GM11168 (cell line): Measurements from ENCODE around the gene HSPB3.
"Not testable (repeated sequence)": the region's sequence is repeated elsewhere in the genome, so short reads cannot be mapped to it uniquely, and the experiment has no call there.

Experiments
- in situ Hi-C: fragments of 300-500 bp; cut with MboI; formaldehyde crosslinking; loops from one replicate; pipeline ENCODE4 v1.12.0; 2022; ENCODE audit warnings: low sequenced_read_pairs; ENCODE audit not compliant: unreplicated experiment

The HSPB3 gene

DNA sequence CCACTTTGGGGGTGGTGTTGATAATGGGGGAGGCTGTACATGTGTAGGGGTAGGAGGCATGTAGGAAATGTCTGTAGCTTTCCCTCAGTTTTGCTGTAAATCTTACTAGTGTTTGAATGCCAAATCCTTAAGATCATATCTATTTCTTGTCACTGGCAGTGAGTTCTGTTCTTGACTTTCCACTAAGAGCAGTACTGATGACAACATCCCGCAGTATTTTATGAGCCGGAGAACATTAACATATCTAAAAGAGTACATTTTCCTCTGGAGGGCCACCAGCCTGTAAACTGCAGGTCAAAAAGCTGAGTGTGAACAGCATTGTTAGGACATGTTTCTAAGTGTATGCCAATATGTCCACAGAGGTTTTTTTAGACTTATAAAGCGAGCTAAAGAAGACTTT lies 2.5 kb upstream of the HSPB3 start:
- in situ Hi-C loops, result no loop called here

DNA sequence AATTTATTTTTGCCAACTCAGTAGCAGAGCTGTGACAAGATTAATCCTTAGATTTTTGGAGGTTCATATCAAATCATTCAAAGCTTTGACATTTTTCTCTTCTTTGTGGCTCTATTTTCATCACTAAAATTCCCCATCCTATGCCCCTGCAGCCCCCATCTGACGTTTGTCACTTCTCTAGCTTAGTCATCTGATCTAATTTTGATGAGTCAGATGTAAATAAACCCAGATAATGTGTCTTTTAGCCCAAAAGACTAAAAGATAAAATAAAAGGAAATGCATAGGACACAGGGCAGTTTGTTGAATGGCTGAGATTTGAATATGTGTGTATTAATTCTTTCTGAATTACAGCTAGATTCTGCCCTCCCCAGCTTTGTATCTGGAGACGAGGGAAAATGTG lies 897 bp upstream of the HSPB3 start:
- in situ Hi-C loops, result no loop called here

DNA sequence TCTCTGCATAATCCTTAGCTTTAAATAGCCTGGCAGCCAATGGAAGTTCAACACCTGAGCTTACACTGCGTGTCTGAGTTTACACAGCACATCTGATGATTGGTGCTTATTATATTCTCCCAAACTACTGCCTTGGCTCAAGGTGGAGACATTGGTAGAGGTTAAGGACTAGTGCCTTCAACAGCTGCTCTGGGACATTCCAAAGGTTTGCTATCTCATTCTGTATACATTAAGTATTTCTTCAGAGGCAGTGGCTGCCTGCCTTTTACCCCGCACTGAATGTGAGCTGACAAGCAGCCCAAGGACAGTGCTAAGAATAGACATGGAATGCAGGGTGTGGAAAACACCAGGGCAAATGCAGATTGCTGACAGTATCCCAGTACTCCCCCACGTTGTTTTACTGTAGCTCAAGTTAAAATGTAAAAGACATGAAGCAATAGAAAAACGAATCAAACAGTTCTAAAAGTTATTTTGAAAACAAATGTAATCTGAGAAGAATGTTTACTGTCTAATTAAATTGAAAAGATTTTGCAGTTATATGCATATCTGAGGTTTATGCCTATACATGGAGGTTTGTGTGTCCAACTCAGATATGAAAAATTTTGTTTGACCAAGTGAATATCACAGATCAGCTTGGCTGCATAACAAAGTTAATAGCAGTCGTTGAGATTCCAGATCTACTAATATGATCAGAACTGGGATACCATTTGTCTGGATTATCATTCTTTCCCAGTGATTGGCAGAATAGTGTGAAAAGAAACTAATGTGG lies 1.8 kb downstream of the HSPB3 start:
- in situ Hi-C loops, result no loop called here

- in situ Hi-C loops, result no loop called here
These were observed 2.7 kb downstream of the HSPB3 start for GRCh38 chr5:54458221-54458620.

GRCh38 chr5:54460181-54460919 lies 4.9 kb downstream of the HSPB3 start:
- in situ Hi-C loops, result no loop called here

DNA sequence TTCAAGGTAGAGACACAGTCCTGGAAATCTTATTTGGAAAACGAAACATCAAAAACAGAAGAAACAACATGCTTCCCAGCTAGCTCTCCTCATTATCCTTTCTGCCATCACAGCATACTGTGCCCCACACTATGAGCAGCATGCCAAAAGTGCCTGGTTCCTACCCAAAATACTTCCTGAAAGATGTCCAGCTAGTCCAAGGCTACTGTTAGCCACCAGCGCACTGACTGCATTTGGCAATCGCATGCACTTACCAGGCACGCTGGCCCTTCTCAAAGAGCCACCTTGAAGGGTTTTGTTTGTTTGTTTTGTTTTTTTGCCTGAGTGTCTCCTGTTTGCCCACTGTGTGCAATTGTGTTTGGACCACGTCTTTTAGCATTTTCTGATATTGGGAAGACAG lies 6.8 kb downstream of the HSPB3 start:
- in situ Hi-C loops, result no loop called here

DNA sequence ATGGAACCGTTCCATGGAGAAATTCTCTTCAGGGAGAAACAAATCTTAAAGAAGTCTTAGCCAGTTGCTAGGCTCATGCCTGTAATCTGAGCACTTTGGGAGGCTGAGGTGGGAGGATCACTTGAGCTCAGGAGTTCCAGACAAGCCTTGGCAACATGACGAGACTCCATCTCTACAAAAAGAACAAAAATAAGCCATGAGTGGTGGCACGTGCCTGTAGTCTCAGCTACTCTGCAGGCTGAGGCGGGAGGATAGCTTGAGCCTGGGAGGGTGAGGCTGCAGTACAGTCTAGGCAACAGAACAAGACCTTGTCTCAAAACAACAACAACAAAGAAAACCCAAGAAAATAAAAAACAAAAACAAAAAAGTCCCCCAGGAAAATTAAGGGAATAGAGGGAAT lies 8.2 kb downstream of the HSPB3 start:
- in situ Hi-C loops, result no loop called here

DNA sequence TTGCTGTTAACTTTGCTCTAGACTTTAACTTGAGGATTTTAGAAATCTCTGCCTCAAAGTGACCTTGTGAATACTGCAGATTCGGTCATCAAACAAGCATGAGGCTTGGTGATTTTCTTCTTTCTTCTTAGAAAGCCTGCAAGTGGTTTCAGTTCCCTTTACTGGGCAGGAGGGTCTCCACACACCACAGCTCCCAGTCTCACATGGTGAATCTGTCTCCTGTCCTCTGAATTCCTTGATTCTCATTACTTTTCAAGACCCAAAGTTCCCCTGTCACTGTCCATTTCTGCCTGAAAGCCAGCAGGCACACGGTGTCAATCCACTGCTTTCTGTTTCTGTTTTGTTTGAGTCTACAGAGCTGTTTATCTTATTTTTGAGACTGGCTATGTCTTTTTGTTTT lies 14.1 kb downstream of the HSPB3 start:
- in situ Hi-C loops, result no loop called here

GRCh38 chr5:54470128-54470527 lies 14.6 kb downstream of the HSPB3 start:
- in situ Hi-C loops, result no loop called here

DNA sequence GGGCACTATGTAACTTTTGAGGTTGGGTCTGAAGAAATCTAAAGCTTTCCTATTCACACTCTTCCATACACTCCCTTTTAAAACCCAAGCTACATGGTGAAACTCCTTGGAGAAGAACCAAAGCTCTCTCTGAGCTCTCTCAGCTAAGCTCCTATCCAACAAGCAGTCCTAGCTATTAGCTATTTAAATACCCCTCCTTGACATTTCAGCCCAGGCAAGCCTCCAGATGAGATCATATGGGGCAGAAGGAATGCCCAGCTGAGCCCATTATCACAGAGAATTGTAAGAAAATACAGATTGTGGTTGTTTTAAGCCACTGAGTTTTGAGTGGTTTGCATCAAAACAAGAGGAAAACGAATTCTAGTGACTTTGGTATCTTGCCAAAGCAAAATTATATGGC lies 15.2 kb downstream of the HSPB3 start:
- in situ Hi-C loops, result no loop called here

DNA sequence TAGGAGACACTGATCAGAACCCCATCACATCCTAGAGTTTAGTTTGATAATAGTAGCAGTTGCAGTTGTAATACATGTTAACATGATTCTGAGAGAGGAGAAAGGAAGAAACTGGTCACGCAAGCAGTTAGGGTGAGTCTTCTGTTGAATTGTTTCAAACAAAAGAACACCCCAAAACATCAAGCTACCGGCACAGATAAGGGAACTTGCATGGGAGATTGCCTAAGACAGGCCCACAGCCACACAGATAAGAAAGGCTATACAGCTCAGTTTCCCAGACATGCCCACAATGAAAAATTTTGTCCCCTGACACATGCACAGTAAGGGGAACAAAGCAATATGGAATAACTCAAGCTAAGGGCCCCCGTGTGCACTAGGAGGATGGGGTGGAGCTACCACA lies 15.9 kb downstream of the HSPB3 start:
- in situ Hi-C loops, result no loop called here

DNA sequence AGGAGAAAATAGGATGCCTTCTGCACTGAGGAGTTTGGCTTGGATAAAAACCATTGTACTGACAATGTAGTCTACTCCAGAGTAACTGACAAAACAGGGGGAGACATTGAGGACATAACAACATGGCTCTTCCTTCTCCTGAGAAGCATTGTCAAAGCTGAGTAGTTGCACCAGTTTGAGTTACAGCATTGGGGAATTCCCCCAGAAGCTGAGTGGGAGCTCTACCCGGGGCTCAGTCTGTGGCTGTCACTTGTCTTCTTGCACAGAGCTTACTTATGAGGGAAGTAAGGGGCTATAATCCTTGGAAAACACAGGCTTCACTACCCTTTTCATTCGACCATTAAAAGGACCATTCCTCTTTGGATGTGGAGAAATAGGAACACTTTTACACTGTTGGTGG lies 21.2 kb downstream of the HSPB3 start:
- in situ Hi-C loops, result no loop called here

DNA sequence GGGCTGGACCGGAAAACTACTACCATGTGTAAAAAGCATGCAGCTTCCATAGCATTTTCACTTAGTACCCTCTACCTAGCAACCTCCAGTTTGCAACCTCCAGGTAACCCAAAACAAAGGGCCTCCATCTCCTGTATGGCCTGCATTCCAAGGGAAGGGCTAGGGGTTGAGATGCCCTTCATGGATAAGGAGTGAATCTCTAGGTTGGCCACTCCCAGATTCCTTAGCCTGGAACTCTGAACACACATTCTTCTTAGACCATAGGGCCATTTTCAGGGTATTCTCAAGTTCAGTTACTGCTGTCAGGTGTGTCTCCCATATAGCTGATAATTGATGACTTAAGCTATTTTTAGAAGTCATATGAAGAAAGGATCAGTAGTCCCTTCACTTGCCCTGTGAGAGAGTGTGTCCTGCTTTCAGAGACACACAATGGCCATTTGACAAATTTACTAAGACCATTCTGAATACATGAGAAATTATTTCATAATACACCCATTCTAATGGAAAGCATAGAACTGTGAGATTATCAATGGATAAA lies 22.5 kb downstream of the HSPB3 start:
- in situ Hi-C loops, result no loop called here

DNA sequence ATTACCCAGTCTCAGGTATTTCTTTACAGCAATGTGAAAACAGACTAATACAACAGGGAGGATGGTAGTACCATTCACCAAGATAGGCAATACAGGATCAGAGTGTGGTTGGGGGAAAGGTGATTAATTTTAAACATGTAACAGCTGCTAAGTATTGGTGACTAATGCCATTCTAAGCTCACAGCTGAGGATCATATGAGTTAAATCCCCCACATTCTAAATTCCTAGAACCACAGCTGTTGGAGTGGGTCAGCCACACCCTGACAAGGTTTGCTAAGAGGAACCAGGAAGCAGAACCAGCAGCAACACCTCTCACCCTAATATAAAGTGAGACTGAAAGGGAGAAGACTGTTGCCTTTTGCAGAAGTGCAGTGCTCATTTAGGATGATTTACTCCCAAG lies 24.8 kb downstream of the HSPB3 start:
- in situ Hi-C loops, result no loop called here

DNA sequence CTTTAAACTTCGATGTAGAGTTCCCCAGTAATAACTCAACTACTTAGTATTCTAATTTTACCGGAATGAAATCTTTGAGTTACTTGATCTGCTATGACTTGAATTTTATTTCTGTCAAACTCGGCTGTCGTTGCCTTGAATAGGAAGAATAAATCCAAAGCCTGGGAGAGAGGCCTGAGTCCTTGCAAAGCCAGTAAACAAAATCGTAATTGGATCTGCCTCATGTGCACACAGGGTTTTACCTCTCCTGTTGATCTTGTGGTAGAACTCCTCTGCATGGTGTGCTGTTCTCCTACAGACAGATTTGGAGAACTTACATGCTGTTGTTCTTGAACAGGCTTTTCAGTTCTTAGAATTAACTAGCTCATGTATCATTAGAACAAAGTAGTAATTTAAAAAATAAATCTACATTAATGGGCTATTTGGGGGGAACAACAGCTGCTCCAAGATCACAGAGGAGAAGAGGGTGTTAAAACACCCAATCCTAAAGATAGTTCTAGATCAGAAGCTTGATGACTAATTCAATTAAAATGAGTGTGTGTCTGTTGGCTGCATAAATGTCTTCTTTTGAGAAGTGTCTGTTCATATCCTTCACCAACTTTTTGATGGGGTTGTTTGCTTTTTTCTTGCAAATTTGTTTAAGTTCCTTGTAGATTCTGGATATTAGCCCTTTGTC lies 28.9 kb downstream of the HSPB3 start:
- in situ Hi-C loops, result no loop called here

DNA sequence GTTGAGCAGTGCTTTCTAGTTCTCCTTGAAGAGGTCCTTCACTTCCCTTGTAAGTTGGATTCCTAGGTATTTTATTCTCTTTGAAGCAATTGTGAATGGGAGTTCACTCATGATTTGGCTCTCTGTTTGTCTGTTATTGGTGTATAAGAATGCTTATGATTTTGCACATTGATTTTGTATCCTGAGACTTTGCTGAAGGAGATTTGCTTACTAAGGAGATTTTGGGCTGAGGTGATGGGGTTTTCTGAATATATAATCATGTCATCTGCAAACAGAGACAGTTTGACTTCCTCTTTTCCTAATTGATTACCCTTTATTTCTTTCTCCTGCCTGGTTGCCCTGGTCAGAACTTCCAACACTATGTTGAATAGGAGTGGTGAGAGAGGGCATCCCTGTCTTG lies 30.2 kb downstream of the HSPB3 start:
- in situ Hi-C loops, result not testable (repeated sequence)

DNA sequence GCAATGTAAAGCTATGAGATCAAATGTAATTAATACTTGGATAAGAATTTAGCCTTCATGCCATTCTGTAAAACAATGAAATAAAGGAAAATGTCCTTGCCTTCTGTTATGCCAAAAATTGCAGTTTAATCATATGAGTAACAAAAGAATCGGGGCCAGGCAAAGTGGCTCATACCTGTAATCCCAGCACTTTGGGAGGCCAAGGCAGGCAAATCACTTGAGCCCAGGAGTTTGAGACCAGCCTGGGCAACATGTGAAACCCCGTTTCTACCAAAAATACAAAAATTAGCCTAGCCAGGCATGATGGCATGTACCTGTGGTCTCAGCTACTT lies 34.1 kb downstream of the HSPB3 start:
- in situ Hi-C loops, result not testable (repeated sequence)

GRCh38 chr5:54491326-54491725 lies 35.8 kb downstream of the HSPB3 start:
- in situ Hi-C loops, result no loop called here

GRCh38 chr5:54492178-54492577 lies 36.7 kb downstream of the HSPB3 start:
- in situ Hi-C loops, result no loop called here

DNA sequence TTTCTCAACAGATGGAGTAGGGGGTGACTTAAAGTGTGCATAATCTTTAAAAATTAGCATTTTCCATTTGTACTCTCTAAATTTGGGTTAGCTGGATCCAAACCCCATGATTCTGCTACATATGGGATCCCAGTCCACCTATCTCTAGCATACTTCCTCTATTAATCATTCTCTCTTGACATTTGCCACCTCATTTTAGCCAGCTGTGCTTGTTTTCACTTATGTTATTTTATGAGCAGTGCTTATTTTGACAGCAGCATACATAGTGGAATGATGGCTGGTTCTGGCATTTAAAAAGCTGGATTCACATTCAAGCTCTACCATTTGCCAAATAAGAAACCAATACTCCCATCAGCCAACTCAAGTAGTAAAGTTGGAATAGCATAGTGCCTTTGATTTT lies 39.5 kb downstream of the HSPB3 start:
- in situ Hi-C loops, result no loop called here
